Hepatocyte (in vitro differentiated cells): ENCODE data around the gene SFMBT2. TPM values are rescaled to one million over a fixed set of nuclear protein-coding genes. Genes with fewer than 3 reads are reported as not detected.

Experiments
- DNase-seq: peaks from one replicate; pipeline ENCODE4 v3.0.0-alpha.2; 2016; ENCODE audit warnings: low spot score
- H2AFZ ChIP-seq: fragments of 200-600 bp; sonication (generic); 2 replicates; pipeline ENCODE4 v1.6.0; 2016; ENCODE audit warnings: antibody characterized with exemption, mild to moderate bottlenecking
- H3K27ac ChIP-seq: fragments of 200-600 bp; sonication (generic); 2 replicates; pipeline ENCODE4 v1.5.1; 2016; ENCODE audit warnings: mild to moderate bottlenecking
- H3K27me3 ChIP-seq: fragments of 200-600 bp; sonication (generic); 2 replicates; pipeline ENCODE4 v1.6.1; 2016
- H3K36me3 ChIP-seq: fragments of 200-600 bp; sonication (generic); replicated peaks from 2 replicates; pipeline ENCODE4 v1.5.1; 2016; ENCODE audit warnings: low read depth; ENCODE audit not compliant: insufficient read depth
- H3K4me1 ChIP-seq: fragments of 200-600 bp; sonication (generic); 2 replicates; pipeline ENCODE4 v1.5.1; 2016; ENCODE audit warnings: mild to moderate bottlenecking, moderate library complexity; ENCODE audit not compliant: insufficient read depth
- H3K4me2 ChIP-seq: fragments of 200-600 bp; sonication (generic); 2 replicates; pipeline ENCODE4 v1.6.0; 2016
- H3K4me3 ChIP-seq: fragments of 200-600 bp; sonication (generic); 2 replicates; pipeline ENCODE4 v1.5.1; 2016; ENCODE audit warnings: mild to moderate bottlenecking
- H3K79me2 ChIP-seq: fragments of 200-600 bp; sonication (generic); 2 replicates; pipeline ENCODE4 v1.6.0; 2017; ENCODE audit warnings: mild to moderate bottlenecking
- H3K9me2 ChIP-seq: fragments of 200-600 bp; sonication (generic); replicated peaks from 2 replicates; pipeline ENCODE4 v1.6.0; 2017; ENCODE audit warnings: mild to moderate bottlenecking; ENCODE audit not compliant: insufficient read depth
- H3K9me3 ChIP-seq: fragments of 200-600 bp; sonication (generic); 2 replicates; pipeline ENCODE4 v1.5.1; 2016; ENCODE audit warnings: low read depth, mild to moderate bottlenecking
- H4K20me1 ChIP-seq: fragments of 200-600 bp; sonication (generic); 2 replicates; pipeline ENCODE4 v1.6.0; 2016; ENCODE audit warnings: mild to moderate bottlenecking; ENCODE audit not compliant: insufficient read depth, poor library complexity, severe bottlenecking
- EZH2 ChIP-seq: fragments of 200-600 bp; sonication (generic); IDR thresholded peaks from 2 replicates; pipeline ENCODE4 v1.6.1; 2016; ENCODE audit warnings: antibody characterized with exemption, mild to moderate bottlenecking, borderline replicate concordance
- EZH2phosphoT487 ChIP-seq: fragments of 200-600 bp; sonication (generic); IDR thresholded peaks from one replicate; pipeline ENCODE4 v1.6.1; 2018; ENCODE audit warnings: antibody characterized with exemption, mild to moderate bottlenecking, low read depth, moderate library complexity; ENCODE audit not compliant: unreplicated experiment, severe bottlenecking
- WGBS: methylation state at CpG from one replicate; pipeline ENCODE4 v1.1.6; 2016; ENCODE audit warnings: low lambda C conversion rate; ENCODE audit errors: missing lambda C conversion rate; 5-methylcytosine and 5-hydroxymethylcytosine counted together
- polyA plus RNA-seq: library from polyadenylated mRNA; unstranded; fragments of >200 nt; fragmentation: Nextera tagmentation; extraction: Ambion mirVana; gene quantifications from 2 replicates; pipeline ENCODE4 v1.2.1, GENCODE V29; 2016
- total RNA-seq: library from RNA; depleted of rRNA; stranded (reverse); fragments of >200 nt; gene quantifications from 2 replicates; pipeline ENCODE4 v1.2.3, GENCODE V29; 2014
- TF ChIP-seq, protein P1 (sequence below): fragments of 200-600 bp; sonication (generic); IDR thresholded peaks from 2 replicates; pipeline ENCODE4 v1.5.1; 2016; ENCODE audit warnings: antibody characterized with exemption, mild to moderate bottlenecking; ENCODE audit not compliant: poor library complexity

The SFMBT2 gene
- total and polyA plus RNA-seq, 2 experiments from 2014 or later = 1.1 to 3.8 TPM

DNA sequence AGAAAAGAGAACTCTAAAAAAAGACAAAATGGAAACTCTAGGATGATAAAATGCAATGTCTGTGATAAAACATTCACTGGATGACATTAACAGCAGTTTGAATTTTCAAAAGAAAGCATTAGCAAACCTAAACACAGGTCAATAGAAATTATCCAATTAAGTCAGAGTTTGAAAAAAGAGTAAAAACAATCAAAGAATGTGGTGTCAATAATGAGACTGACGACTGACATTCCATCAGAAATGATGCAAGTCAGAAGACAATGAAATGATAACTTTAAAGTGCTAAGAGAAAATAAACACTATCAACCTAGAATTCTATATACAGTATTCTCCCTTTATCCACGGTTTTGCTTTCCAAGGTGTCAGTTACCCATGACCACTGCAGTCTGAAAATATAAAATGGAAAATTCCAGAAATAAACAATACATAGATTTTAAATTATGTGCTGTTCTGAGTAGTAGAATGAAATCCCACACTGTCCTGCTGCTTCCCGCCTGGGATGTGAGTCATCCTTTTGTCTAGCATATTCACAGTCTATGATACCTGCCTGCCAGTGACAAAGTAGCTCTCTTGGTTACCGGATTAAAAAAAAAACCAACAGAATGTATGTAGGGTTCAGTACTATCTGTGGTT lies 38.3 kb upstream of the SFMBT2 start:
- no peak for DNase-seq
- 71% methylated on average over 4 of the region's 4 CpGs for WGBS
- Histone ChIP-seq H3K36me3 (no peaks in the 10 kb centered on the region), H3K4me2 (no peak overlapping the region), H2AFZ (no peak overlapping the region), H3K9me3 (no peaks in the 10 kb centered on the region), H3K9me2 (no peaks in the 10 kb centered on the region), H3K4me1 (no peaks in the 10 kb centered on the region), H3K4me3 (no peak overlapping the region), H3K27ac (no peak overlapping the region), H3K79me2 (no peaks in the 10 kb centered on the region), H4K20me1 (no peaks in the 10 kb centered on the region), H3K27me3 (no peaks in the 10 kb centered on the region)
- TF ChIP-seq EZH2phosphoT487 = no peak
- TF ChIP-seq, protein P1, sequence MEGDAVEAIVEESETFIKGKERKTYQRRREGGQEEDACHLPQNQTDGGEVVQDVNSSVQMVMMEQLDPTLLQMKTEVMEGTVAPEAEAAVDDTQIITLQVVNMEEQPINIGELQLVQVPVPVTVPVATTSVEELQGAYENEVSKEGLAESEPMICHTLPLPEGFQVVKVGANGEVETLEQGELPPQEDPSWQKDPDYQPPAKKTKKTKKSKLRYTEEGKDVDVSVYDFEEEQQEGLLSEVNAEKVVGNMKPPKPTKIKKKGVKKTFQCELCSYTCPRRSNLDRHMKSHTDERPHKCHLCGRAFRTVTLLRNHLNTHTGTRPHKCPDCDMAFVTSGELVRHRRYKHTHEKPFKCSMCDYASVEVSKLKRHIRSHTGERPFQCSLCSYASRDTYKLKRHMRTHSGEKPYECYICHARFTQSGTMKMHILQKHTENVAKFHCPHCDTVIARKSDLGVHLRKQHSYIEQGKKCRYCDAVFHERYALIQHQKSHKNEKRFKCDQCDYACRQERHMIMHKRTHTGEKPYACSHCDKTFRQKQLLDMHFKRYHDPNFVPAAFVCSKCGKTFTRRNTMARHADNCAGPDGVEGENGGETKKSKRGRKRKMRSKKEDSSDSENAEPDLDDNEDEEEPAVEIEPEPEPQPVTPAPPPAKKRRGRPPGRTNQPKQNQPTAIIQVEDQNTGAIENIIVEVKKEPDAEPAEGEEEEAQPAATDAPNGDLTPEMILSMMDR = no peak
- TF ChIP-seq EZH2 = no peak

DNA sequence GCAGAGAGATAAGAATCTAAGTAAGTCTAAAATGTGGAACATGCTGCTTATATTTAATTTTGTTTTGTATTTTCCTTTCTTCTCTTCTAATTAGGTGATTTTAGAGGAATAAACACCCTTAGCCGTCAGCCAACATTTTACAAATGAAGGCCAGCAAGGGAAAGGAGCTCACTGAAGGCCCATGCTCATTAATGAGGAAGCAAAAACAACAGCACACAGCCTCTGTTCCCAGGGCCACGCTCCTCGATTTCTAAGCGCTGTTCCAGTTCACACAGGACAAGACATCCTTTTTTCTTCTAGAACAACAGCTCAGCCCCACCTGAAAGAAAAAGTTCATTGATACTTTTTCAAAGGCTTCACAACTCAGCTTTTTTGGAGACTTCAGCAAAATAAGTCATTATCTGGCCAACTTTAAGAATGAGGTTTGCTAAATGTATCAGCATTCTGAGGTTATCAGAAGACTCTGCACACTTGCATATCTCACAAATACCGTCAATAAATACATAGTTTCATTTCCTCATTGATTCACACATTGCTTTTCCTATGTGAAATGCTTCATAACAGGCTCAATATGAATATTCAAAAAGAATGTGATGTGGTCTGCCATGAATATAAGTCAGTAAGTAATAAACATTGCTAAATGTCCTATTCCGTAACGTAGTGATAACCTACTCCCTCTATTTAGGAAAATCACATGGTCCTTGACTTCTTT lies 34.8 kb upstream of the SFMBT2 start:
- TF ChIP-seq, protein P1 = no peak
- TF ChIP-seq EZH2 (no peak), EZH2phosphoT487 (no peak)
- WGBS = 89% methylated on average over 7 of the region's 7 CpGs
- H3K4me2 ChIP-seq = no peak overlapping the region

DNA sequence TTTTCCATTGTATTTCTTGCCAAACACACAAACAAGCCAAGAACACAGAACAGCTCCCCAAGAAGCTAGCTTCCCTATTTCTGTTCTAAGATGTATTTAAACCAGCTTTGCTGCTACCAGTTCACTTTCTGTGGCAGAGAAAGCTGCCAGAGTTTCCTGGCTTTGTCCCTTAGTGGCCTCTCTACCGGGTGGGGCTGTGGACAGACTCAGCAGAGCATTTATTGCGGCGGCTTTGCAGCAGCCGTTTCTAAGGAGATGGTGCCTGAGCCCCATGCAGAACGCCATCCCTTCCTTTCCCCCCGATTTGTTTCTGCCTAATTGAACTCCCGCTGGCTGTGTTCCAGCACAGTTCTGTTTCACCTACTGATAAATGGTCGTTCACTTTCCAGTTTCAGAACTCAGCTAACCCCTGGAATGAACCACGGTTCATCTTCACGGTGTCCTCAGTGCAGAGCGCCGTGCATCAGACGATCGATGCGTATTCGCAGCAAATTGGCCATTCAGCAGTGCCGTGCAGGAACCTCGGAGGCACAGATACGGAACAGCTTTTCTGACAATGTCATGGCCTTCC lies 33.8 kb upstream of the SFMBT2 start:
- no peak for TF ChIP-seq EZH2
- no peak for TF ChIP-seq EZH2phosphoT487
- TF ChIP-seq, protein P1 = no peak
- peak; percentile 13 for DNase-seq
- WGBS = 84% methylated on average over 19 of the region's 19 CpGs

More for the DNA sequence above, 34.8 kb upstream of the SFMBT2 start:
- Histone ChIP-seq H3K4me1 (no peaks in the 10 kb centered on the region), H3K27me3 (peaks cover 9% of the 10 kb centered on the region), H4K20me1 (no peaks in the 10 kb centered on the region), H3K27ac (no peak overlapping the region), H2AFZ (no peak overlapping the region), H3K4me3 (no peak overlapping the region), H3K9me2 (no peaks in the 10 kb centered on the region), H3K79me2 (no peaks in the 10 kb centered on the region), H3K9me3 (no peaks in the 10 kb centered on the region), H3K36me3 (no peaks in the 10 kb centered on the region)
- DNase-seq = no peak

More for the DNA sequence above, 33.8 kb upstream of the SFMBT2 start:
- Histone ChIP-seq H3K9me3 (no peaks in the 10 kb centered on the region), H3K4me2 (no peak overlapping the region), H3K9me2 (no peaks in the 10 kb centered on the region), H3K4me1 (no peaks in the 10 kb centered on the region), H3K27me3 (peaks cover 9% of the 10 kb centered on the region), H3K27ac (no peak overlapping the region), H3K4me3 (no peak overlapping the region), H3K36me3 (no peaks in the 10 kb centered on the region), H2AFZ (no peak overlapping the region), H4K20me1 (no peaks in the 10 kb centered on the region), H3K79me2 (no peaks in the 10 kb centered on the region)
